Osteocyte (in vitro differentiated cells): ENCODE measurements around the gene ERP29. TPM values are rescaled to one million over a fixed set of nuclear protein-coding genes. Genes with fewer than 3 reads are reported as not detected.

Source experiments
- DNase-seq: peaks from one replicate; pipeline ENCODE4 v3.0.0; 2021; ENCODE audit warnings: mixed read lengths; ENCODE audit not compliant: unreplicated experiment; ENCODE audit errors: extremely low spot score
- H3K27ac Mint-ChIP-seq: one replicate; pipeline ENCODE4 v1.8.0; 2021; ENCODE audit warnings: mild to moderate bottlenecking, mixed read lengths; ENCODE audit not compliant: unreplicated experiment
- H3K27me3 Mint-ChIP-seq: one replicate; pipeline ENCODE4 v1.8.0; 2021; ENCODE audit warnings: mixed read lengths; ENCODE audit not compliant: unreplicated experiment
- H3K36me3 Mint-ChIP-seq: one replicate; pipeline ENCODE4 v1.8.0; 2021; ENCODE audit warnings: mixed read lengths; ENCODE audit not compliant: unreplicated experiment
- H3K4me1 Mint-ChIP-seq: one replicate; pipeline ENCODE4 v1.8.0; 2021; ENCODE audit warnings: mixed read lengths; ENCODE audit not compliant: unreplicated experiment
- H3K4me3 Mint-ChIP-seq: one replicate; pipeline ENCODE4 v1.8.0; 2021; ENCODE audit warnings: mild to moderate bottlenecking, moderate library complexity, mixed read lengths; ENCODE audit not compliant: unreplicated experiment
- H3K9me3 Mint-ChIP-seq: one replicate; pipeline ENCODE4 v1.8.0; 2021; ENCODE audit warnings: mixed read lengths; ENCODE audit not compliant: unreplicated experiment
- CTCF ChIP-seq: fragments of 200-600 bp; sonication (generic); IDR thresholded peaks from 2 replicates; pipeline ENCODE4 v1.5.0; 2021; ENCODE audit warnings: antibody characterized with exemption, mild to moderate bottlenecking, moderate library complexity
- total RNA-seq: library from RNA; stranded (reverse); gene quantifications from 2 replicates; pipeline ENCODE4 v1.2.1, GENCODE V29; 2021

Gene ERP29
- total RNA-seq, 1 donor from 2014 or later: 133 TPM

GRCh38 chr12:112010415-112011344 is 2.5 kb upstream of the ERP29 start:
- Mint-ChIP-seq H3K4me1 (peaks cover 37% of the 10 kb centered on the region), H3K27me3 (no peaks in the 10 kb centered on the region), H3K36me3 (peaks cover 8% of the 10 kb centered on the region), H3K4me3 (peak overlapping the region; percentile 97), H3K27ac (no peak overlapping the region), H3K9me3 (peaks cover under 1% of the 10 kb centered on the region)
- no peak for DNase-seq
- TF ChIP-seq CTCF: no peak

GRCh38 chr12:112011685-112012084 is 1.5 kb upstream of the ERP29 start:
- no peak for TF ChIP-seq CTCF
- peak overlapping the region; percentile 97 for H3K4me3 Mint-ChIP-seq
- no peaks in the 10 kb centered on the region for H3K27me3 Mint-ChIP-seq
- H3K36me3 Mint-ChIP-seq: peaks cover 16% of the 10 kb centered on the region
- DNase-seq: no peak
- H3K9me3 Mint-ChIP-seq: peaks cover 6% of the 10 kb centered on the region
- H3K27ac Mint-ChIP-seq: no peak overlapping the region
- H3K4me1 Mint-ChIP-seq: peaks cover 32% of the 10 kb centered on the region

GRCh38 chr12:112013601-112014402 is 576 bp downstream of the ERP29 start:
- DNase-seq: no peak
- Mint-ChIP-seq H3K9me3 (peaks cover 6% of the 10 kb centered on the region), H3K4me1 (peaks cover 39% of the 10 kb centered on the region), H3K4me3 (peak overlapping the region; percentile 97), H3K36me3 (peaks cover 21% of the 10 kb centered on the region), H3K27me3 (no peaks in the 10 kb centered on the region), H3K27ac (peak overlapping the region; percentile 98)
- TF ChIP-seq CTCF: peak; percentile 29

- no peak for DNase-seq
- H3K27me3 Mint-ChIP-seq: no peaks in the 10 kb centered on the region
- peak overlapping the region; percentile 27 for H3K4me3 Mint-ChIP-seq
- H3K27ac Mint-ChIP-seq: no peak overlapping the region
- no peak for TF ChIP-seq CTCF
- H3K4me1 Mint-ChIP-seq: peaks cover 52% of the 10 kb centered on the region
- peaks cover 6% of the 10 kb centered on the region for H3K9me3 Mint-ChIP-seq
- peaks cover 21% of the 10 kb centered on the region for H3K36me3 Mint-ChIP-seq
These were observed 2.7 kb downstream of the ERP29 start for GRCh38 chr12:112015938-112016337.

GRCh38 chr12:112017041-112017440 is 3.8 kb downstream of the ERP29 start:
- Mint-ChIP-seq H3K9me3 (peaks cover 6% of the 10 kb centered on the region), H3K27me3 (no peaks in the 10 kb centered on the region), H3K4me3 (no peak overlapping the region), H3K4me1 (peaks cover 43% of the 10 kb centered on the region), H3K27ac (peak overlapping the region; percentile 31), H3K36me3 (peaks cover 26% of the 10 kb centered on the region)
- no peak for TF ChIP-seq CTCF
- no peak for DNase-seq
